ENCODE data around the gene TMC5.
A peak's percentile ranks its signal among the peaks of the same experiment; 100 is the strongest.

The TMC5 gene

DNA sequence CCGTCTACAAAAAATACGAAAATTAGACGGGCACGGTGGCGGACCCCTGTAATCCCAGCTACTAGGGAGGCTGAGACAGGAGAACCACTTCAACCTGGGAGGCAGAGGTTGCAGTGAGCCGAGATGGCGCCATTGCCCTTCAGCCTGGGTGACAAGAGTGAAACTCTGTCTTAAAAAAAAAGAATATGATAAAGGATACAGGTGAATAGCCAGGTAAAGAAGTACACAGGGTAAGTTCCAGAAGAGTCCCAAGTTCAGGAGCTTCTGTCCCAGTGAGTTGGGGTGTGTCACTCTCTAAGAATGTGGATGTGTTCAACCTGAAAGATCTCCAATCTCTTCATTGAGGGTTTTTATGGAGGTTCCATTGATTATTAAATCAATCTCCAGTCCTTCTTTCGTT is 6.8 kb downstream of the TMC5 start:
- Histone ChIP-seq H4K91ac (ENCODE audit: low read depth, low read length) (no peak overlapping the region), H3K27me3 (ENCODE audit: insufficient read depth, low read length) (no peaks in the 10 kb centered on the region), H3K36me3 (ENCODE audit: control insufficient read depth in 1 of 2, insufficient read depth in 2 of 2, low read length in 2 of 2) (no peaks in the 10 kb centered on the region), H3K4ac (ENCODE audit: low read depth, low read length) (no peak overlapping the region), H2BK12ac (ENCODE audit: low read length) (no peak overlapping the region), H3K79me1 (ENCODE audit: low read length) (no peaks in the 10 kb centered on the region), H3K27ac (ENCODE audit: low read depth, low read length) (no peak overlapping the region), H4K12ac (ENCODE audit: low read depth, low read length) (no peak overlapping the region), H4K8ac (ENCODE audit: low read depth, low read length) (no peak overlapping the region), H3K4me1 (ENCODE audit: control insufficient read depth in 1 of 2, insufficient read depth in 2 of 2, low read length in 2 of 2) (no peaks in the 10 kb centered on the region), H2AFZ (ENCODE audit: insufficient read depth, low read length, poor library complexity) (no peak overlapping the region), H3K18ac (ENCODE audit: low read length) (no peak overlapping the region), H3K4me2 (ENCODE audit: low read length) (no peak overlapping the region), H3K4me3 (ENCODE audit: low read depth, low read length) (no peak overlapping the region), H3K9ac (ENCODE audit: low read length) (no peak overlapping the region), H3K23ac (ENCODE audit: low read length) (no peak overlapping the region), H2BK5ac (ENCODE audit: low read depth, low read length, poor library complexity) (no peak overlapping the region), H3K14ac (ENCODE audit: low read length) (no peak overlapping the region), H3K79me2 (ENCODE audit: control insufficient read depth, insufficient read depth, low read length, poor library complexity) (no peaks in the 10 kb centered on the region), H3K9me3 (ENCODE audit: insufficient read depth, low read depth, low read length) (no peaks in the 10 kb centered on the region), H2BK120ac (ENCODE audit: insufficient read depth, low read length, poor library complexity) (no peak overlapping the region), H2AK5ac (ENCODE audit: low read length) (no peak overlapping the region)
- no peak for DNase-seq
- WGBS (ENCODE audit: extremely low coverage, insufficient coverage, insufficient read length), result no CpG with 5 or more reads among the region's 8 CpGs

DNA sequence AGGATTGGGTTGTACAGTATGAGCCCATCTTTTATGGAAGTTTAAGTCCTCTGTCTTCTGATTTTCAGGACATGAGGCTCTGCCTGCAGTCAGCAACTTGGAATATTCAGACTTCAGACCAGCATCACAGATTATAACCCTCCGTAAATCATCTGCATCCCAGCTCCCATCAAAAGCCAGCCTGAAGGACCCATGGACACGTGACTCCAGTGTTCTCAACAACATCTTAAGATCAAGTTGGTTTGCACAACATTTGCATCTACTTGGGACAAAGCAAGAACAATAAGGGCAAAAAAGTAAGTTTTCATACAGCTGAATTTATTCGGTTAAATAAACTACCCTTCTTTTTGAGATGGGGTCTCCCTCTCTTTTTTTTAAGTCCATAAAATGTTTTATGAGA is 12.7 kb downstream of the TMC5 start:
- H3K14ac ChIP-seq (ENCODE audit: low read length), result no peak overlapping the region
- H2AFZ ChIP-seq (ENCODE audit: insufficient read depth, low read length, poor library complexity), result no peak overlapping the region
- H3K9ac ChIP-seq (ENCODE audit: low read length), result no peak overlapping the region
- no peak overlapping the region for H4K8ac ChIP-seq (ENCODE audit: low read depth, low read length)
- no peaks in the 10 kb centered on the region for H3K27me3 ChIP-seq (ENCODE audit: insufficient read depth, low read length)
- no peak overlapping the region for H2BK12ac ChIP-seq (ENCODE audit: low read length)
- no peak overlapping the region for H2BK5ac ChIP-seq (ENCODE audit: low read depth, low read length, poor library complexity)
- H3K79me1 ChIP-seq (ENCODE audit: low read length), result no peaks in the 10 kb centered on the region
- H2BK120ac ChIP-seq (ENCODE audit: insufficient read depth, low read length, poor library complexity), result no peak overlapping the region
- no peak overlapping the region for H3K4me2 ChIP-seq (ENCODE audit: low read length)
- no peak overlapping the region for H2AK5ac ChIP-seq (ENCODE audit: low read length)
- no peak overlapping the region for H3K18ac ChIP-seq (ENCODE audit: low read length)
- H3K4me1 ChIP-seq (ENCODE audit: control insufficient read depth in 1 of 2, insufficient read depth in 2 of 2, low read length in 2 of 2), result peaks cover 0 to 2% of the 10 kb centered on the region in 2 experiments
- no peak for DNase-seq
- H4K91ac ChIP-seq (ENCODE audit: low read depth, low read length), result no peak overlapping the region
- no peak overlapping the region for H3K23ac ChIP-seq (ENCODE audit: low read length)
- no peak overlapping the region for H3K27ac ChIP-seq (ENCODE audit: low read depth, low read length)
- H3K4me3 ChIP-seq (ENCODE audit: low read depth, low read length), result no peak overlapping the region
- H3K9me3 ChIP-seq (ENCODE audit: insufficient read depth, low read depth, low read length), result no peaks in the 10 kb centered on the region
- no CpG with 5 or more reads among the region's 3 CpGs for WGBS (ENCODE audit: extremely low coverage, insufficient coverage, insufficient read length)
- no peak overlapping the region for H3K4ac ChIP-seq (ENCODE audit: low read depth, low read length)
- no peak overlapping the region for H4K12ac ChIP-seq (ENCODE audit: low read depth, low read length)
- H3K36me3 ChIP-seq (ENCODE audit: control insufficient read depth in 1 of 2, insufficient read depth in 2 of 2, low read length in 2 of 2), result no peaks in the 10 kb centered on the region
- no peaks in the 10 kb centered on the region for H3K79me2 ChIP-seq (ENCODE audit: control insufficient read depth, insufficient read depth, low read length, poor library complexity)

DNA sequence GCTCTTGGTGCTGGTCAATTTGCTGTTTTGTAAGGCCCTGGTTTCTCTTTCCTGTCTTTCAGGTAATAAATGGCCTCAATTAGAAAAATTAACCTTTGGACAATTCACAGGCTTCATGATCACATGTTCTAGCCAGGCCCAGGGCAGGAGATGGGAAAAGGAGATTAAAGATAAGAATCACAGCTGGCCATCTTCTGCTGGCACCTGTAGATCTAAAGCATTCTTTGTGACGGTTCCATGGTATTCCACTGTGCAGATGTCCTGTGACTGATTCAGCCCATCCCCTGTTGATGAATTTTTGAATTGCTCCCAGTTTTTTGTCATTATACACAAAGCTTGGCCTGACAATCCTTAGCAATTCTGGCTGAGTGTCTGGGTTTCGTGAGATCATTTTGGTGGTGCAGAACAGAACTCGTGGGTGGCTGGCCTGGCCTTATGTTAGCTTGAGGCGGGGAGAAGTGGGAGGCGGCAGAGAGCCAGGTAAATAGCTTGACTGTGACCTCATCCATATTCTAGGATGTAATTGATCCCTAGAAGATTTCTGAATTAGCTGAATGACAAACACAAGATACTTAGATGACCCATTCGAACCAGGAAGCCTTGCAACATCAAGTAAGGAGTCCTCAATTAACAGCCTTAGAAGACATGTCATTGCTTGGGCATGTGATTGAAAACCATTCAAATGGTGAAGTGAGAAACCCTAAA is 14.1 kb downstream of the TMC5 start:
- Histone ChIP-seq H3K36me3 (ENCODE audit: control insufficient read depth in 1 of 2, insufficient read depth in 2 of 2, low read length in 2 of 2) (no peaks in the 10 kb centered on the region), H3K4me2 (ENCODE audit: low read length) (no peak overlapping the region), H4K8ac (ENCODE audit: low read depth, low read length) (no peak overlapping the region), H4K91ac (ENCODE audit: low read depth, low read length) (no peak overlapping the region), H3K4me1 (ENCODE audit: control insufficient read depth in 1 of 2, insufficient read depth in 2 of 2, low read length in 2 of 2) (peaks cover 0 to 2% of the 10 kb centered on the region in 2 experiments), H3K9me3 (ENCODE audit: insufficient read depth, low read depth, low read length) (no peaks in the 10 kb centered on the region), H3K79me1 (ENCODE audit: low read length) (no peaks in the 10 kb centered on the region), H2BK5ac (ENCODE audit: low read depth, low read length, poor library complexity) (no peak overlapping the region), H3K9ac (ENCODE audit: low read length) (no peak overlapping the region), H3K27ac (ENCODE audit: low read depth, low read length) (no peak overlapping the region), H2BK12ac (ENCODE audit: low read length) (no peak overlapping the region), H2AFZ (ENCODE audit: insufficient read depth, low read length, poor library complexity) (no peak overlapping the region), H3K27me3 (ENCODE audit: insufficient read depth, low read length) (no peaks in the 10 kb centered on the region), H2AK5ac (ENCODE audit: low read length) (no peak overlapping the region), H3K23ac (ENCODE audit: low read length) (no peak overlapping the region), H3K79me2 (ENCODE audit: control insufficient read depth, insufficient read depth, low read length, poor library complexity) (no peaks in the 10 kb centered on the region), H3K18ac (ENCODE audit: low read length) (no peak overlapping the region), H2BK120ac (ENCODE audit: insufficient read depth, low read length, poor library complexity) (no peak overlapping the region), H4K12ac (ENCODE audit: low read depth, low read length) (no peak overlapping the region), H3K4ac (ENCODE audit: low read depth, low read length) (no peak overlapping the region), H3K14ac (ENCODE audit: low read length) (no peak overlapping the region), H3K4me3 (ENCODE audit: low read depth, low read length) (no peak overlapping the region)
- peak; percentile 80 to 94 for DNase-seq
- no CpG with 5 or more reads among the region's 6 CpGs for WGBS (ENCODE audit: extremely low coverage, insufficient coverage, insufficient read length)

DNA sequence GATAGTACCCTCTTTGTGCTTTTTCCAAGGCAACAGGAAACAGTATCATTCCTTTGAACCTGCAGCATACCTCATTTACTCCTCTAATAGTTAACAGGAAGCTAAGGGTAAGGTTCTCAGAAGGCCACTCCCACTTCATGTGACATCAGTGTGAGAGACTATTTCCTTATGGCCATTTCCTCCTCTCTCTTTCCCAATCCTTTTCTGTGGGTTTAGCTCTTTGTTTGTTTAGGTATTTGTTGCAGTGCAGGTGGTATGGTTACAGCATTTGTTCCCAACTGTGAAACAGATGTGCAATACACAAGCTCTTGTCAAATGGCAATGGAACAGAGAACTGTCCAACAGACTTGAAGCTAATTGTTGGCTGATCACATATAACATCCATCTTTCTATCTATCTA is 14.7 kb downstream of the TMC5 start:
- no peaks in the 10 kb centered on the region for H3K36me3 ChIP-seq (ENCODE audit: control insufficient read depth in 1 of 2, insufficient read depth in 2 of 2, low read length in 2 of 2)
- H3K4me3 ChIP-seq (ENCODE audit: low read depth, low read length), result no peak overlapping the region
- no peak overlapping the region for H3K4me2 ChIP-seq (ENCODE audit: low read length)
- no peak overlapping the region for H2AFZ ChIP-seq (ENCODE audit: insufficient read depth, low read length, poor library complexity)
- H3K4me1 ChIP-seq (ENCODE audit: control insufficient read depth in 1 of 2, insufficient read depth in 2 of 2, low read length in 2 of 2), result peaks cover 0 to 2% of the 10 kb centered on the region in 2 experiments
- no peak overlapping the region for H4K91ac ChIP-seq (ENCODE audit: low read depth, low read length)
- H3K27ac ChIP-seq (ENCODE audit: low read depth, low read length), result no peak overlapping the region
- no peak overlapping the region for H2AK5ac ChIP-seq (ENCODE audit: low read length)
- H3K79me2 ChIP-seq (ENCODE audit: control insufficient read depth, insufficient read depth, low read length, poor library complexity), result no peaks in the 10 kb centered on the region
- no peak overlapping the region for H2BK12ac ChIP-seq (ENCODE audit: low read length)
- H2BK5ac ChIP-seq (ENCODE audit: low read depth, low read length, poor library complexity), result no peak overlapping the region
- no peak overlapping the region for H4K8ac ChIP-seq (ENCODE audit: low read depth, low read length)
- H3K4ac ChIP-seq (ENCODE audit: low read depth, low read length), result no peak overlapping the region
- no peak overlapping the region for H3K14ac ChIP-seq (ENCODE audit: low read length)
- H3K18ac ChIP-seq (ENCODE audit: low read length), result no peak overlapping the region
- H3K79me1 ChIP-seq (ENCODE audit: low read length), result no peaks in the 10 kb centered on the region
- H3K23ac ChIP-seq (ENCODE audit: low read length), result no peak overlapping the region
- H2BK120ac ChIP-seq (ENCODE audit: insufficient read depth, low read length, poor library complexity), result no peak overlapping the region
- H3K27me3 ChIP-seq (ENCODE audit: insufficient read depth, low read length), result no peaks in the 10 kb centered on the region
- no peak overlapping the region for H3K9ac ChIP-seq (ENCODE audit: low read length)
- no peak overlapping the region for H4K12ac ChIP-seq (ENCODE audit: low read depth, low read length)
- peak; percentile 68 to 85 for DNase-seq
- no peaks in the 10 kb centered on the region for H3K9me3 ChIP-seq (ENCODE audit: insufficient read depth, low read depth, low read length)
